C4-2B (cell line): ENCODE data around the gene SLC26A3.
A peak's percentile ranks its signal among the peaks of the same experiment; 100 is the strongest.

Experiments used
- H3K27ac ChIP-seq: fragments of 450-650 bp; 2 replicates; pipeline ENCODE4 v1.5.1; 2017
- ZFX ChIP-seq: fragments of 450-650 bp; IDR thresholded peaks from 2 replicates; pipeline ENCODE4 v1.6.1; 2017
- TF ChIP-seq, protein P1 (sequence below): fragments of 450-650 bp; conservative IDR thresholded peaks from 2 replicates; pipeline ENCODE4 v1.5.1; 2017; ENCODE audit warnings: mild to moderate bottlenecking

Gene SLC26A3

DNA sequence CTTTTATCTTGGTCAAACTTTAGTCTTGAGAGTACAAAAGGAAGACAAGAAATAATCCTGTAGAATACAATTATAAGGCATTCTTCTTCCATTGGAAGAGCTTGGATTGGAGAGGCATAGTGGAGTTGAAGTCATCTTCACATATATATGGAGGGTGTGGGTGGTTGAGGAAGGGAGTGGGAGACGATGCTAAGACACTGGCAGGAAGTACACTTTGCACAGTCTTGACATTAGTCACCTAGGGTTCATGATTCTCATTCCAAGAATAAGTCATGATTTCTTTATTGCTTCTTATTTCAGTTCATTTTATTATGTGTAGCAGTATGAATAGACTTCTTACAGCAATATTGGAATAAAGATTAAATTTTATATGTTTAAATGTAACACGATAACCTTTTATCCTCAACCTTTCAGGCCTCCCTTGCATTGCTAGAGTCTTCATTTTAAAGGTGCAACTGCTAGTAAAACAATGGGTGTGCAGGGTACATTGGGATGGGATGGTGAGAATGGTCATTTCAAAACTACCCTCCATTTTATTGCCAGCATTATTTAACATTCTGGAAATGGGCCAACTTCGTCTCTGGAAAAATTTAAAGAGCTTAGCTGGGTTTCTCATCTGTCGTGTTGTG is 12.3 kb upstream of the SLC26A3 start:
- no peak for TF ChIP-seq ZFX
- TF ChIP-seq, protein P1, sequence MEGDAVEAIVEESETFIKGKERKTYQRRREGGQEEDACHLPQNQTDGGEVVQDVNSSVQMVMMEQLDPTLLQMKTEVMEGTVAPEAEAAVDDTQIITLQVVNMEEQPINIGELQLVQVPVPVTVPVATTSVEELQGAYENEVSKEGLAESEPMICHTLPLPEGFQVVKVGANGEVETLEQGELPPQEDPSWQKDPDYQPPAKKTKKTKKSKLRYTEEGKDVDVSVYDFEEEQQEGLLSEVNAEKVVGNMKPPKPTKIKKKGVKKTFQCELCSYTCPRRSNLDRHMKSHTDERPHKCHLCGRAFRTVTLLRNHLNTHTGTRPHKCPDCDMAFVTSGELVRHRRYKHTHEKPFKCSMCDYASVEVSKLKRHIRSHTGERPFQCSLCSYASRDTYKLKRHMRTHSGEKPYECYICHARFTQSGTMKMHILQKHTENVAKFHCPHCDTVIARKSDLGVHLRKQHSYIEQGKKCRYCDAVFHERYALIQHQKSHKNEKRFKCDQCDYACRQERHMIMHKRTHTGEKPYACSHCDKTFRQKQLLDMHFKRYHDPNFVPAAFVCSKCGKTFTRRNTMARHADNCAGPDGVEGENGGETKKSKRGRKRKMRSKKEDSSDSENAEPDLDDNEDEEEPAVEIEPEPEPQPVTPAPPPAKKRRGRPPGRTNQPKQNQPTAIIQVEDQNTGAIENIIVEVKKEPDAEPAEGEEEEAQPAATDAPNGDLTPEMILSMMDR: no peak
- H3K27ac ChIP-seq: no peak overlapping the region

- peak overlapping the region; percentile 38 for H3K27ac ChIP-seq
- TF ChIP-seq, protein P1: no peak
- TF ChIP-seq ZFX: no peak
Measured at GRCh38 chr7:107813524-107813923, 10.5 kb upstream of the SLC26A3 start.

GRCh38 chr7:107811934-107812333 is 8.9 kb upstream of the SLC26A3 start:
- peak overlapping the region; percentile 72 for H3K27ac ChIP-seq
- TF ChIP-seq, protein P1: no peak
- no peak for TF ChIP-seq ZFX

DNA sequence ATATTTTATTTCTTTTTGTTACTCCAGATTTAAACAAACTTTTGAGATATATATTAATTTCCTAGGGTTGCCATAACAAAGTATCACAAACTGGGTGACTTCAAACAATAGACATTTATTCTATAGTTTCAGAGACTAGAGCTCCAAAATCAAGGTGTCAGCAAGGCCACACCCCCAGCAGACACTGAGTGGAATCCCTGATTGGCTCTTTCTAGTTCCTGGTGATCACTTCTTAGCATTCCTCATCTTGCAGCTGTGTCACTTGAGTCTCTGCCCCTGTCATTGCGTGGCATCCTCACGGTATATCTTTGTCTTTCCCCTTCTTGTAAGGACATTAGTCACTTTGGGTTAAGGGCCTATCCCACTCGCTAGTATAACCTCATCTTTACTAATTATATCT is 7.6 kb upstream of the SLC26A3 start:
- TF ChIP-seq, protein P1: no peak
- TF ChIP-seq ZFX: no peak
- no peak overlapping the region for H3K27ac ChIP-seq

GRCh38 chr7:107809179-107809578 is 6.2 kb upstream of the SLC26A3 start:
- 0 out of 2 replicates have a peak overlapping the region, but pooled peaks have one; percentile 3 for H3K27ac ChIP-seq

DNA sequence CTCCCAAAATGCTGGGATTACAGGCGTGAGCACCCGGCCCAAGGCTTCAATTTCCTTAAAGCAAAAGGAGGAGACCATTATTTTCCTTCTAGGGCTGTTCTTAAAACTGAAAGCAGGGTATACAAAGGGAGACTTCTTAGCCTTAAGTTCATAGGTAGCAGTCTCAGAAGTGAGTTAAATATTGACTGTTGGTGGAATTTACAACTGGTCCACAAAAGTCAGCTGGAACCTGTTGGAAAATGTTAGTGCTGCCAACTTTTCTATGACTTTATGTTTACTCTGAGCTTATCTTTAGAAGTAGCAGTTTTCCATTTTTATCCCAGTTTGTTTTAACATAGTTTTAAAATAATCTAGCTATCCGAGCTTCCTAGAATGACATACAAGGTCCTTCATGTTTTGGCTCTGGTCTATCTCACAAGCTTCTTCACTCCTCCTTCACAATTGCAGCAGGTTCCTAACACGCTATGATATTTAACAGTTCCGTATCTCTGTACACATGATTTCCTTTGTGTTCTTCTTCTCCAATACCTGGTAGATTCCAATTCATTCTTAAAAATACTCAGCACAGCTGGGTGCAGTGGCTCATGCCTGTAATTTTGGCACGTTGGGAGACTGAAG is 3.3 kb downstream of the SLC26A3 start:
- TF ChIP-seq ZFX: no peak
- TF ChIP-seq, protein P1: no peak
- H3K27ac ChIP-seq: peak overlapping the region; percentile 75

More at GRCh38 chr7:107809179-107809578, 6.2 kb upstream of the SLC26A3 start:
- TF ChIP-seq, protein P1: no peak
- no peak for TF ChIP-seq ZFX

DNA sequence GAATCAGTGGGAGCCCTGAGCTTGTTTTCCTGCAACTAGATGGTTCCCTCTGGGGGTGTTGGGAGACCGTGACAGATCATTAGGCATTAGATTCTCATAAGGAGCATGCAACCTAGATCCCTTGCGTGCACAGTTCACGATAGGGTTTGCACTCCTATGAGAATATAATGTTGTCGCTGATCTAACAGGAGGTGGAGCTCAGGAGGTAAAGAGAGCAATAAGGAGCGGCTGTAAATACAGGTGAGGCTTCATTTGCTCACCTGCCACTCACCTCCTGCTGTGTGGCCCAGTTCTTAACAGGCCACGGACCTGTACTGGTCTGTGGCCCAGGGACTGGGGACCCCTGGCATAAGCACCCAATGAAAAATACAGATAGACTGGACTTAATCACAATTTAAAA is 10.7 kb downstream of the SLC26A3 start:
- no peak overlapping the region for H3K27ac ChIP-seq
- TF ChIP-seq ZFX: no peak
- TF ChIP-seq, protein P1: no peak
